H9 (cell line): ENCODE data around the gene PRSS16. TPM values are rescaled to one million over a fixed set of nuclear protein-coding genes. Genes with fewer than 3 reads are reported as not detected.

Experiments used
- DNase-seq: peaks from one replicate; pipeline ENCODE4 v3.0.0-alpha.2; 2017
- H2AFZ ChIP-seq: one replicate; pipeline ENCODE4 v1.6.1; 2013; ENCODE audit warnings: mild to moderate bottlenecking, low read length, control low read depth, moderate library complexity
- H2AK5ac ChIP-seq: 2 replicates; pipeline ENCODE4 v1.6.1; 2013; ENCODE audit warnings: low read length, control low read depth, mixed read lengths; ENCODE audit not compliant: insufficient read length
- H2BK120ac ChIP-seq: one replicate; pipeline ENCODE4 v1.6.1; 2013; ENCODE audit warnings: low read depth, mild to moderate bottlenecking, low read length, control low read depth, inconsistent platforms; ENCODE audit not compliant: poor library complexity, severe bottlenecking
- H2BK12ac ChIP-seq: 2 replicates; pipeline ENCODE4 v1.6.1; 2013; ENCODE audit warnings: low read length, control low read depth, mixed read lengths, low read depth; ENCODE audit not compliant: insufficient read length
- H2BK15ac ChIP-seq: 2 replicates; pipeline ENCODE4 v1.6.1; 2013; ENCODE audit warnings: low read depth, low read length, control low read depth
- H2BK20ac ChIP-seq: one replicate; pipeline ENCODE4 v1.6.1; 2013; ENCODE audit warnings: low read depth, mild to moderate bottlenecking, low read length, control low read depth, inconsistent platforms; ENCODE audit not compliant: poor library complexity, severe bottlenecking
- H2BK5ac ChIP-seq: 2 replicates; pipeline ENCODE4 v1.6.1; 2013; ENCODE audit warnings: low read length, control low read depth, mixed read lengths; ENCODE audit not compliant: insufficient read length
- H3K14ac ChIP-seq: 2 replicates; pipeline ENCODE4 v1.6.1; 2013; ENCODE audit warnings: low read length, control low read depth; ENCODE audit not compliant: insufficient read depth
- H3K18ac ChIP-seq: 2 replicates; pipeline ENCODE4 v1.6.1; 2013; ENCODE audit warnings: low read depth, mild to moderate bottlenecking, mixed read lengths, low read length, control low read depth; ENCODE audit not compliant: insufficient read length
- H3K23ac ChIP-seq: 2 replicates; pipeline ENCODE4 v1.6.1; 2013; ENCODE audit warnings: low read length, control low read depth, mixed read lengths, low read depth; ENCODE audit not compliant: insufficient read length
- H3K23me2 ChIP-seq: 2 replicates; pipeline ENCODE4 v1.6.1; 2013; ENCODE audit warnings: low read depth, mild to moderate bottlenecking, mixed read lengths, low read length, control low read depth; ENCODE audit not compliant: insufficient read length, poor library complexity, severe bottlenecking
- H3K27ac ChIP-seq: 2 replicates; pipeline ENCODE4 v1.5.1; 2013; ENCODE audit warnings: low read length, control low read depth, mixed read lengths, low read depth; ENCODE audit not compliant: insufficient read length
- H3K27me3 ChIP-seq: 2 replicates; pipeline ENCODE4 v1.6.1; 2013; ENCODE audit warnings: low read length, control low read depth, inconsistent platforms; ENCODE audit not compliant: insufficient read depth
- H3K4ac ChIP-seq: 2 replicates; pipeline ENCODE4 v1.6.1; 2013; ENCODE audit warnings: low read depth, mild to moderate bottlenecking, control low read depth, inconsistent platforms, low read length, moderate library complexity
- H3K4me1 ChIP-seq: 2 replicates; pipeline ENCODE4 v1.6.1; 2013; ENCODE audit warnings: low read length, control low read depth, inconsistent platforms; ENCODE audit not compliant: insufficient read depth
- H3K4me2 ChIP-seq: 2 replicates; pipeline ENCODE4 v1.6.1; 2013; ENCODE audit warnings: low read length, control low read depth, mixed read lengths; ENCODE audit not compliant: insufficient read length, insufficient read depth
- H3K56ac ChIP-seq: 2 replicates; pipeline ENCODE4 v1.6.1; 2013; ENCODE audit warnings: low read depth, mild to moderate bottlenecking, mixed read lengths, low read length, control low read depth; ENCODE audit not compliant: insufficient read length
- H3K79me1 ChIP-seq: 2 replicates; pipeline ENCODE4 v1.6.1; 2013; ENCODE audit warnings: low read depth, mild to moderate bottlenecking, moderate library complexity, low read length, control low read depth, inconsistent platforms; ENCODE audit not compliant: insufficient read depth, poor library complexity, severe bottlenecking
- H3K79me2 ChIP-seq: 2 replicates; pipeline ENCODE4 v1.6.1; 2013; ENCODE audit warnings: low read length, control low read depth, inconsistent platforms; ENCODE audit not compliant: insufficient read depth
- H3K9ac ChIP-seq: 2 replicates; pipeline ENCODE4 v1.6.1; 2013; ENCODE audit warnings: low read length, control low read depth, mixed read lengths; ENCODE audit not compliant: insufficient read length; ENCODE audit errors: extremely low read depth
- H3K9me3 ChIP-seq: one replicate; pipeline ENCODE4 v1.6.1; 2013; ENCODE audit warnings: low read depth, low read length, inconsistent platforms; ENCODE audit not compliant: control insufficient read depth
- H3T11ph ChIP-seq: one replicate; pipeline ENCODE4 v1.6.1; 2013; ENCODE audit warnings: mild to moderate bottlenecking, low read length, control low read depth, inconsistent platforms
- H4K20me1 ChIP-seq: one replicate; pipeline ENCODE4 v1.6.1; 2013; ENCODE audit not compliant: control insufficient read depth, insufficient read length, insufficient read depth
- H4K5ac ChIP-seq: 2 replicates; pipeline ENCODE4 v1.6.1; 2013; ENCODE audit warnings: low read depth, mild to moderate bottlenecking, mixed read lengths, low read length, control low read depth; ENCODE audit not compliant: insufficient read length
- H4K8ac ChIP-seq: replicated peaks from 2 replicates; pipeline ENCODE4 v1.6.1; 2013; ENCODE audit warnings: low read length, control low read depth, mixed read lengths, low read depth; ENCODE audit not compliant: insufficient read length
- H4K91ac ChIP-seq: 2 replicates; pipeline ENCODE4 v1.6.1; 2013; ENCODE audit warnings: low read depth, mild to moderate bottlenecking, moderate library complexity, mixed read lengths, low read length, control low read depth; ENCODE audit not compliant: insufficient read length
- H3K27ac Mint-ChIP-seq, 3 experiments: 2 replicates in 2 of 3; 3 replicates in 1 of 3; pipeline ENCODE4 v1.8.0; 2020 to 2021; ENCODE audit warnings: mixed read lengths in 3 of 3, mild to moderate bottlenecking in 1 of 3, moderate library complexity in 1 of 3
- H3K27me3 Mint-ChIP-seq: 2 replicates; pipeline ENCODE4 v1.8.0; 2021; ENCODE audit warnings: low read depth, mild to moderate bottlenecking, moderate library complexity, mixed read lengths
- H3K36me3 Mint-ChIP-seq, 3 experiments: 2 replicates in 2 of 3; 3 replicates in 1 of 3; pipeline ENCODE4 v1.8.0; 2020 to 2021; ENCODE audit warnings: low read depth in 3 of 3, mixed read lengths in 3 of 3; ENCODE audit not compliant: insufficient read depth in 1 of 3
- H3K4me1 Mint-ChIP-seq, 2 experiments: 2 replicates each; pipeline ENCODE4 v1.8.0; 2020; ENCODE audit warnings: mixed read lengths in 2 of 2
- H3K4me3 Mint-ChIP-seq, 2 experiments: 2 replicates in 1 of 2; 3 replicates in 1 of 2; pipeline ENCODE4 v1.8.0; 2020 to 2021; ENCODE audit warnings: mild to moderate bottlenecking in 2 of 2, mixed read lengths in 2 of 2, moderate library complexity in 1 of 2
- H3K9me3 Mint-ChIP-seq, 2 experiments: 2 replicates in 1 of 2; 3 replicates in 1 of 2; pipeline ENCODE4 v1.8.0; 2020; ENCODE audit warnings: mild to moderate bottlenecking in 2 of 2, mixed read lengths in 2 of 2, moderate library complexity in 1 of 2
- WGBS: extraction: QIAGEN DNeasy Blood & Tissue Kit; methylation state at CpG from one replicate; pipeline ENCODE4 v1.1.7; 2013; ENCODE audit warnings: missing lambda C conversion rate, low lambda C conversion rate, mixed read lengths; ENCODE audit not compliant: insufficient read length; ENCODE audit errors: extremely low coverage; 5-methylcytosine and 5-hydroxymethylcytosine counted together
- total RNA-seq: library from RNA; stranded (reverse); gene quantifications from 2 replicates; pipeline ENCODE4 v1.2.1, GENCODE V29; 2021
- TF ChIP-seq, protein P1 (sequence below): fragments of 200-600 bp; sonication (generic); conservative IDR thresholded peaks from 3 replicates; pipeline ENCODE4 v1.8.0; 2021; ENCODE audit warnings: antibody characterized with exemption, mild to moderate bottlenecking

The PRSS16 gene
- total RNA-seq, 1 experiment from 2014 or later = 14.8 TPM

GRCh38 chr6:27293436-27294098 lies 46.1 kb downstream of the PRSS16 start:
- Histone ChIP-seq H2BK5ac (no peak overlapping the region), H3K14ac (no peak overlapping the region), H3K79me1 (no peaks in the 10 kb centered on the region), H3K4me2 (peak overlapping the region; percentile 75), H3K4me1 (no peaks in the 10 kb centered on the region; the same call in 1 of the 2 replicates), H2AFZ (no peak overlapping the region), H3K27ac (no peak overlapping the region), H3K4ac (no peak overlapping the region), H4K20me1 (no peaks in the 10 kb centered on the region), H3K9ac (no peak overlapping the region), H3K18ac (no peak overlapping the region), H3K27me3 (no peaks in the 10 kb centered on the region; the same call in 1 of the 2 replicates), H2BK120ac (no peak overlapping the region), H3K56ac (no peak overlapping the region), H2BK15ac (no peak overlapping the region), H3K9me3 (no peaks in the 10 kb centered on the region), H2AK5ac (no peak overlapping the region), H3K79me2 (no peaks in the 10 kb centered on the region), H4K91ac (no peak overlapping the region), H4K5ac (no peak overlapping the region), H2BK20ac (no peak overlapping the region), H2BK12ac (no peak overlapping the region), H3K23ac (no peak overlapping the region), H3K23me2 (peaks cover 29% of the 10 kb centered on the region), H4K8ac (no peak overlapping the region), H3T11ph (no peak overlapping the region)
- no peaks in the 10 kb centered on the region; a peak in 2 of 5 replicates for H3K9me3 Mint-ChIP-seq
- peak; percentile 60 for DNase-seq
- WGBS = no CpG with 5 or more reads among the region's 28 CpGs
- TF ChIP-seq, protein P1, sequence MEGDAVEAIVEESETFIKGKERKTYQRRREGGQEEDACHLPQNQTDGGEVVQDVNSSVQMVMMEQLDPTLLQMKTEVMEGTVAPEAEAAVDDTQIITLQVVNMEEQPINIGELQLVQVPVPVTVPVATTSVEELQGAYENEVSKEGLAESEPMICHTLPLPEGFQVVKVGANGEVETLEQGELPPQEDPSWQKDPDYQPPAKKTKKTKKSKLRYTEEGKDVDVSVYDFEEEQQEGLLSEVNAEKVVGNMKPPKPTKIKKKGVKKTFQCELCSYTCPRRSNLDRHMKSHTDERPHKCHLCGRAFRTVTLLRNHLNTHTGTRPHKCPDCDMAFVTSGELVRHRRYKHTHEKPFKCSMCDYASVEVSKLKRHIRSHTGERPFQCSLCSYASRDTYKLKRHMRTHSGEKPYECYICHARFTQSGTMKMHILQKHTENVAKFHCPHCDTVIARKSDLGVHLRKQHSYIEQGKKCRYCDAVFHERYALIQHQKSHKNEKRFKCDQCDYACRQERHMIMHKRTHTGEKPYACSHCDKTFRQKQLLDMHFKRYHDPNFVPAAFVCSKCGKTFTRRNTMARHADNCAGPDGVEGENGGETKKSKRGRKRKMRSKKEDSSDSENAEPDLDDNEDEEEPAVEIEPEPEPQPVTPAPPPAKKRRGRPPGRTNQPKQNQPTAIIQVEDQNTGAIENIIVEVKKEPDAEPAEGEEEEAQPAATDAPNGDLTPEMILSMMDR = no peak
- peaks cover 41 to 57% of the 10 kb centered on the region in 2 experiments for H3K4me1 Mint-ChIP-seq
- no peak overlapping the region for H3K27ac Mint-ChIP-seq
- peak overlapping the region; percentile 55 to 78 for H3K4me3 Mint-ChIP-seq
- H3K36me3 Mint-ChIP-seq = no peaks in the 10 kb centered on the region; a peak in 1 of 7 replicates
- peaks cover 52% of the 10 kb centered on the region for H3K27me3 Mint-ChIP-seq
